HG03460 (cell line): ENCODE results near the gene PARP3.

ENCODE experiments used
- ATAC-seq: cut with Tn5 transposase; IDR thresholded peaks from one replicate; pipeline ENCODE4 v1.9.1; 2021; ENCODE audit not compliant: unreplicated experiment

Gene PARP3

DNA sequence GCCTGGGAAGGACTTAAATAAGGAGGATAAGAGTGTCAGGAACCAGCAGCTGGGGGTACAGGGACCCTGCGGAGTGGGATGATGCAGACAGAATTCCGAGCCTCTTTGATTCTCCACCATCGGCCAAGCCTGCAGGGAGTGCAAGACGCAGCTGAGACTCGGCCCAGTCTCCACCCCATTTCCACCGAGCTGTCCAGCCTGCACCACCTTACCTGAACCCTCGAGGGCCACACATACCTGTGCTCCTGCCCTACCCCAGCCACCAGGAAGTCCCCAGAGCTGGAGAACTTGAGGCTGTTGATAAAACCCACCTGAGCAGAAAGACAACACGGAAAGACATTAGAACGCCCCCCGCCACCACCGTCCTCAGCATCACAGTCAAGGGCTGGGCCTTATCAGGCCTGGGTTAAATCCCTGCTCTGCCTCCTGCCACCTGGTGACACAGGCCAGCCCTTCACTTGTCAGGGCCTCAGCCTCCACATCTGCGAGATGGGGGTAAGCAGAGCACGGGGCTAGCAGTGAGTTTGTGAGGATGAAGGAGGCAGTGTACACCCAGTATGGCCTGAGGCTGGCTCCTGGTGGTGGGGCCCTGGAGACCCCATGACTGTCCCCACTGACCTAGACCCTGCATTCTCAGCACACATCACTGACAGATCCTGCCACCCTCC is 8.6 kb upstream of the PARP3 start:
- ATAC-seq = no peak

DNA sequence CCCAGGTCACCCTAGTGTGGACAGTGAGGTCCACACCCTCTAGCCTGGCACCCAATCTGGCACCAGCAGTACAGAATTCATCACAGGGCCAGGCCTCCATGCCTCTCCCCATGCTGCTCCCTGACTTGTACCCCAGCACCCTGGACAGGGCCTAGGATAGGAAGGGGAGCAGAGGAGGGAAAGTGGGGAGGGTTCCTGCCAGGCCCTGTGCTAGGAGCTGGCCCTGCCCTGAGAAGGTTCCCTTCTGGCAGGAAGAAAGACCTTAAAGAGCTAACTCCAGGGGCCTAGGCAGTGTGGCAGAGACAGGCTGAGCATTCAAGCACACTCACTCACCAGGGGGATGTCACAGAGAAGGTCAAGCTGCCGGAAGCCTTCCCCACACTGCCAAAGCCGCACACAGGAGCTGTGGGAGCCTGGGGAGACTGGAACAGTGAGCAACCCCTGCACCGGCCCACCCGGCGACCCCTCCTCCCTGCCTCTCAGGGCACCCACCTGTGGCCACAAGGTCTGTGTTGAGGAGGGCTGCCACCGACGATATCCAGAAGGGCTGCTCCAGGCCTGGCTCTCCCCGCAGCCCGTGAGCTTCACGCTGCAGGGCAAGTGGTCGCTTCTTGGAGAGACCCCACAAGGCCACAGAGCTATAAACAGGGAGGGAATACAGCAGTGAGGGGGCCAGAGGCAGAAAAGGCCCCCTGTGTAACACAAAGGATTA is 7.9 kb upstream of the PARP3 start:
- no peak for ATAC-seq

- ATAC-seq = no peak
Observed at GRCh38 chr3:51934991-51935885, 6.9 kb upstream of the PARP3 start.

DNA sequence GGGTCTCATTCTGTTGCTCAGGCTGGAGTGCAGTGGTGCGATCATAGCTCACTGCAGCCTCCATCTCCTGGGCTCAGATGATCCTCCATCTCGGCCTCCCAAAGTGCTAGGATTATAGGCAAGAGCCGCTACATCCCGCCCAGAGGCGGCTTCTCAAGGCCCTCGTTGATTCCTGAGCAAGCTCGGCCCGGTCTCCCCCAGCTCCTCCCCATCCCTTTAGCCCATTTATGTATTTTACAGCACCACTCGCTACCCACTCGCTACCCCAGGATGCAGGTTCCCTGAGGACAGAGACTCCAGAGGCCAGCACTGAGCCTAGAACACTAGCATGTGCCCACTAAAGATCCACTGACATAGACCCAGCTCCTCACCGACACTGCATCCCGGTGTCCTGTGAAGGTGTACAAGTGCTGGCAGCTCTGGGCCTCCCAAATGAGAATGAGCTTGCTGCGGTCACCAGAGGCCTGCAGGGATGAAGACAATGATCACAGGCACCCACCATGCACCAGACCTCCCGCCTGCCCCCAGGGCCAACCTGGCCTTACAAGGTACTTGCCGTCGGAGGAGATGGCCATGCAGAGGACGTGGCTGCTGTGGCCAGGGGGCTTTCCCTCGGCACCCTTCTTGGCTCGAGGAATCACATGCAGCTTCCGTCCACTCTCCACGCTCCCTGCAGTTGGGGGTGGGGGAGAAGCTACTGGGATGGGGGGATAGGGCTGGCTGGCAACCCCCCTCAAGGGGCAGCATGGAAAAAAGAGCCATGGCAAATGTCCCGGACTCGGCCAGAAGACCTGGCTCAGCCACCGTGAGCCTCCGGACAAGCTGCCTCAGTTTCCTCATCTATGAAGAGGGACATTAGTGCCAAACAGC is 6.0 kb upstream of the PARP3 start:
- no peak for ATAC-seq

- ATAC-seq = no peak
Observed at GRCh38 chr3:51937014-51937413, 5.1 kb upstream of the PARP3 start.

DNA sequence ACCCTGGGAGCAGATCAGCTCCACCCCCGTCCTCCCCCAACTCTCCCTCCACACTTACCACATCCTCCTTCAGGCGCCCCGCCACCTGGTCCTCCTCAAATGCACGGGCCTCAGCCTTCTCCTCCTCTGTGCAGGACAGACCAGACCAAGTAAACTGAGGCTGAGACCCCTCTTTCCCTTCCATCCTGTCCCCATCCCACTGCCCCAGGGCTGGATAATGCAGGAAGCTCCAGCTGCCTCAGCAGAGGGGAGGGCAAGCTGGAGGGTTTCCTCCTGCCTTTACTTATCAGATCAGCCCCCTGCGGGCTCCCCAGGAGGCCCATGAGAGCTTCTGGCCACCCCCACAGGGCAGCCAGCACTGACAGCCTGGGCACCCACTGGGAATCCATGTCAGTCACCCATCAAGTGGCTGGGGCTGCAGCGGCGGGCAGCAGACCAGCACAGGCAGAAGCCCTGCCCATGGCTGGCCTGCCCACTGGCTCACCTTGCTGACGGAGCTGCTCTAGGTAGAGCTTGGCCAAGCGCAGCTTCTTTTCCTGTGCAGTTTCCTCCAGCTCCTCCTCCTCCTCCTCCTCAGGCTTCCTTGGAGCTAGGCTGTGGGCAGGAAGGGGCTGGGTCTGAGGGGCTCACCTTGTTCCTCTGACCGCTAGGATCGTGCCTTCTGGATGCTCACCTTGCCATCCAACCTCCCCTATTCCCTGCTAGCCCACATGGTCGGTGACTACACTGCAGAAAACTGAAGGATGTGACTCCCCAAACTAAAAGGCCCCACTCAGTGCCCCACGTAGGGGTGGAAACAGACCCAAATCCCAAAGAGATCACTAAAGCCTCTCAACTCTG is 4.3 kb upstream of the PARP3 start:
- no peak for ATAC-seq

DNA sequence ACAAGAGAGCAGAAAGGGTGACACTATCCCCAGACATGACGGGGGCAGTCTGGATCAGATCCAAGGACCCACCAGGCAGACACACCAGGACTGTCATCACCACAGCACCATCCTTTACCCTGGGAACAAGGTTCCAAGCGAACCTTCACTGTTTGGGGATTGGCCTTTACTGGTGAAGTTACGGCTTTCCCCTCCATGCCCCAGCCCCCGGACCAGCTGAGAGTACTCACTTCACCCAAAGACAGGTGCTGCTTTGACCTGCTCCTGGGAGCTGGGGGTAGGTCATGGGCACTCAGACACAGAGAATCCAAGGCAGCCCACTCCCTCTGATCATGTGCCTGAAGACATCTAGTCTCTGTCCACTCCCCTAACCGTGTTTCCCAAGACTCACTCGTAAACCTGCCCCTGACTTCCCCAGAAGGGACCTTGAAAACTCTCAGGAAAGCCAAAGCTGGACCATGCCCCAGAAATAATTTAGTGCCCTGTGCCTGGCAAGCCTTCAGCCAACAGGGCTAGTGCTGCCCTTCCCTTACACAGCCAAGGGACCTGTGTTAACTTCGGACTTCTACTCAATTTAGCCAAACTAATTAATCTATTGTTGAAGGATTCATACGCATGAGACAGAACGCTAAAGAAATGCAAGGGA is 3.3 kb upstream of the PARP3 start:
- no peak for ATAC-seq

GRCh38 chr3:51940648-51941462 is 1.3 kb upstream of the PARP3 start:
- ATAC-seq = no peak

DNA sequence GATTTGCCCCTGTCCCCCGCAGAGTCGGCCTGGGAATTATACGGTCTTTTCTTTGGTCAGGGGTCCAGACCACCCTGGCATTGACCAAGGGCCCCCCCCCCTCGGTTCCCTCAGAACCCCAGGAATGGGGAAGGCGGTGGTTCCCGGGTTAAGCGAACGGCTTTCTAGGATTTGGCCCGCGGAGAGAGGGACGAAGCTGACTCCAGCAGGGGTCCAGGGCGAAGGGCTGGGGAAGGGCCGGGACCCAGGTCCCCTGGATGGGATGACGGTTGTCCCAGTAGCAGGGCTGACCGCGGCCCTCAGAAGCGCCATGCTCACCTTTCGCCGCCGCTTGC is 733 bp upstream of the PARP3 start:
- no peak for ATAC-seq

GRCh38 chr3:51942603-51943450 is 664 bp downstream of the PARP3 start:
- peak; percentile 29 for ATAC-seq

DNA sequence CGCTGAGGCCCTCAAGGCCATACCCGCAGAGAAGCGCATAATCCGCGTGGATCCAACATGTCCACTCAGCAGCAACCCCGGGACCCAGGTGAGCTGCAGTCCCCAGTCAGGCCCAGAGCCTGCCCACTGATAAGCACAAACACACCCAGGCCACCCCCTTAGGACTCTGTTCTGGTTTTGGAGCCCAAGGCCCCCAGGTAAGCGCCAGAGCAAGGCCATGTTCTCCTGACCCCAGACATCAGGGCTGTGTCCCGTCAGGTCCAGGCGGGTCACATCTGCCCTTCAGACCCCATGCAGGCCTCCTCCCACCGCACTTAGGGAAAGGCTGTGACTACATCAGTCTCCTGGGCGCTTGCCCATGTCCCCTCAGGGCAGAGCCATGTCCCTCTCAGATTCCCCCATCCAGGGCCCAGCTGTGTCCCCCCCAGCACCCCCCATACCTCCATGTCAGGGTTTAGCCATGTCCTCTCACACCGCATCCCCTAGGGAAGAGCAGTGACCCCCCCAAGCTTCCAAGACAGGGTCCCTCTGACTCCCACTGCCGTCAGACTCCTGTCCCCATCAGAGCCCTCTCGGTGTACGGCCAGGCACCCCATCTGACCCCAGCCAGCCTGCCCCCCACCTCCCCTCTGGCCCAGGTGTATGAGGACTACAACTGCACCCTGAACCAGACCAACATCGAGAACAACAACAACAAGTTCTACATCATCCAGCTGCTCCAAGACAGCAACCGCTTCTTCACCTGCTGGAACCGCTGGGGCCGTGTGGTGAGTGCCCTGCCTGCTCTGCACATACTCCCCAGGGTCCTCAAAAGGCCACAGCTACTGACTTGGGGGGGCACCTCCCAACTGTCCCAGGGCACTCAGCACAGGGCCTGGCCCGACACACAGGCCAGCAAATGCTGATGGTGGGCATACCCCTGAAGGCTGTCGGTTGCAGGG is 1.6 kb downstream of the PARP3 start:
- ATAC-seq = no peak

- ATAC-seq = no peak
Observed at GRCh38 chr3:51944451-51945021, 2.4 kb downstream of the PARP3 start.

GRCh38 chr3:51945031-51945840 is 3.1 kb downstream of the PARP3 start:
- ATAC-seq = no peak

DNA sequence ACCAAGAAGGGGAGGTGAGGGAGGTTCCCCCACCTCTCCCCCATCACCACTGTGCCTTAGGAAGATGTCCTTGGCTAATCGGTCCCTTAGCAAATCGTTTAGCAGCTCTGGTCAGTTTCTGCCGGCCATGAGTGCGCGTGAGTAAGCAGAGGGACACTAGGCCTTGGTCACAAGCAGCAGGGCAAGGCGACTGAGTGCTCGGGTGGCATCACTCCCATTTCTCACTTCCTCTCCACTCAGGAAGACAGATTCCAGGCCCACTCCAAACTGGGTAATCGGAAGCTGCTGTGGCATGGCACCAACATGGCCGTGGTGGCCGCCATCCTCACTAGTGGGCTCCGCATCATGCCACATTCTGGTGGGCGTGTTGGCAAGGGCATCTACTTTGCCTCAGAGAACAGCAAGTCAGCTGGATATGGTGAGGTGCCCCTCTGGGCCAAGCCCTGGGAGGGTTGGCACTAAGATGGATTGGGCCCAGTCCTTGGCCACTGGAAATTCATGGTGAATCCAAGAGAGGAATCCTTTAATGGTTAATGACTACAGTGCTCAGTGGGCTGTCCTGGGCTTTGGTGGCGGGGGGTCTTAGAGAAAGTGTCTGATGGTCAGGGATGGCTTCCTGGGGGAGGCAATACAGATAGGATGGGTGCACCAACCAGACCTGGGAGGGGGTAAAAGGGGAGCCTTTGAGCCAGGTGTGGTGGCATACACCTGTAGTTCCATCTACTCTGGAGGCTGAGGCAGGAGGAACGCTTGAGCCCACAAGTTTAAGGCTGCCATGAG is 4.0 kb downstream of the PARP3 start:
- no peak for ATAC-seq

DNA sequence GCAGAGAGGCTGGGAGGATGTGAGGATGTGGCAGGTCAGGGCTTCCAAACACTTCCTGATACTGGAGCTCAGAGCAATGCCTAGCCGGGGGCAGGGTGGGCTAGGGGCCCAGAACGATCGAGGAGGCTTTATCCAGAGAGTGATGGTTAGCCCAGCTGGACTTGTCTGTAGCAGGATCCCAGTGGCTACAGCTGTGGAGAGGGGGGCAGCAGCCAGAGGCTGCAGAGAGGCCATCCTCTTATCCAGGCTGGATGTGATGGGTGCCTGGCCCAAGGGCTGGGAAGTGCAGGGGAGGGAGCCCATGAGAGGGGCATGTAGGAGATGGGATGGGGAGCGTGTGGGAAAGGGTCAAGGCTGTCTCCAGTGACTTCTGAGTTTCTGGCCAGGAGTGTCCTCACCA is 4.6 kb downstream of the PARP3 start:
- no peak for ATAC-seq
